HEK293T (cell line): Measurements from ENCODE around the gene LARP4B.

Experiments
- BHLHE40 ChIP-seq: fragments of 450-650 bp; IDR thresholded peaks from 2 replicates; pipeline ENCODE4 v1.6.1; 2016; ENCODE audit warnings: mild to moderate bottlenecking, moderate library complexity, borderline replicate concordance
- CTBP1 ChIP-seq: fragments of 450-650 bp; IDR thresholded peaks from 2 replicates; pipeline ENCODE4 v1.6.1; 2016; ENCODE audit warnings: borderline replicate concordance
- ELF4 ChIP-seq: fragments of 450-650 bp; IDR thresholded peaks from 2 replicates; pipeline ENCODE4 v1.6.1; 2017; ENCODE audit warnings: antibody characterized with exemption
- FOXA1 ChIP-seq: fragments of 450-650 bp; IDR thresholded peaks from 2 replicates; pipeline ENCODE4 v1.6.1; 2016; ENCODE audit warnings: mild to moderate bottlenecking
- FOXK2 ChIP-seq: fragments of 450-650 bp; IDR thresholded peaks from 2 replicates; pipeline ENCODE4 v1.6.1; 2016; ENCODE audit warnings: mild to moderate bottlenecking
- FOXM1 ChIP-seq: fragments of 450-650 bp; IDR thresholded peaks from 2 replicates; pipeline ENCODE4 v1.6.1; 2017; ENCODE audit warnings: mild to moderate bottlenecking, borderline replicate concordance
- L3MBTL2 ChIP-seq: fragments of 450-650 bp; conservative IDR thresholded peaks from 2 replicates; pipeline ENCODE4 v1.6.1; 2016; ENCODE audit warnings: mild to moderate bottlenecking
- NFRKB ChIP-seq: fragments of 450-650 bp; IDR thresholded peaks from 2 replicates; pipeline ENCODE4 v1.6.1; 2016; ENCODE audit warnings: mild to moderate bottlenecking, moderate library complexity
- SP1 ChIP-seq: fragments of 450-650 bp; IDR thresholded peaks from 2 replicates; pipeline ENCODE4 v1.6.1; 2017
- ZNF384 ChIP-seq: fragments of 450-650 bp; IDR thresholded peaks from 2 replicates; pipeline ENCODE4 v1.6.1; 2016
- TF ChIP-seq, protein P1 (sequence below): fragments of 450-650 bp; IDR thresholded peaks from 2 replicates; pipeline ENCODE4 v1.6.1; 2016

DNA sequence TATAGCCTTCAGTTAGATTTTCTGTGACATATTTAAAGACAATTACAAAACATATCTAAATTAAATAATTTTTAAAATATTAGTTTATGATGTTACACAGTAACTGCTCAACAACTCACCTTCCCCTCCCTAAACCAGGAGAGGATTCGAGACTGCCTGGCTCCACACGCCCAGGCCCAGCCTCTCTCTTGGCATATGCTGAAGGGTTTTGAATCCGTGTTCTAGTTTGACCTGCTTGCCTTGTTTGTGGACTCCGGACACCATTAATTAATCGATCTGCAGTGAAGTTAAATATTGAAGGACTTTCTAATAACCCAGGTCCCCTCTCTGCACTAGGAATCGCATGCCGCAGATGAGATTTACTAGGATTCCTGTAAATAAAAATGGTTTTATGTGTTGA, 106.6 kb downstream of the LARP4B start:
- TF ChIP-seq FOXM1 (no peak), SP1 (no peak), FOXA1 (no peak), ELF4 (no peak), ZNF384 (no peak), CTBP1 (no peak), NFRKB (no peak), FOXK2 (no peak), L3MBTL2 (no peak), BHLHE40 (no peak)
- TF ChIP-seq, protein P1, sequence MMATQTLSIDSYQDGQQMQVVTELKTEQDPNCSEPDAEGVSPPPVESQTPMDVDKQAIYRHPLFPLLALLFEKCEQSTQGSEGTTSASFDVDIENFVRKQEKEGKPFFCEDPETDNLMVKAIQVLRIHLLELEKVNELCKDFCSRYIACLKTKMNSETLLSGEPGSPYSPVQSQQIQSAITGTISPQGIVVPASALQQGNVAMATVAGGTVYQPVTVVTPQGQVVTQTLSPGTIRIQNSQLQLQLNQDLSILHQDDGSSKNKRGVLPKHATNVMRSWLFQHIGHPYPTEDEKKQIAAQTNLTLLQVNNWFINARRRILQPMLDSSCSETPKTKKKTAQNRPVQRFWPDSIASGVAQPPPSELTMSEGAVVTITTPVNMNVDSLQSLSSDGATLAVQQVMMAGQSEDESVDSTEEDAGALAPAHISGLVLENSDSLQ = no peak
